HCT116 (cell line): Measurements from ENCODE around the gene UBE3B. TPM values are rescaled to one million over a fixed set of nuclear protein-coding genes. Genes with fewer than 3 reads are reported as not detected.

Experiments used
- ATAC-seq: fragments of 200-7000 bp; cut with Tn5 transposase; 2 replicates; pipeline ENCODE4 v1.9.1; 2020; ENCODE audit warnings: mild to moderate bottlenecking, moderate library complexity
- BruUV-seq: library from RNA; stranded (reverse); fragments of 400-500 nt; replicated peaks from 2 replicates; lab custom pipeline; 2021; lab: Mats Ljungman, UMichigan
- CTCF ChIA-PET: fragments of 300-600 bp; sonication (Branson Sonifier 250); formaldehyde crosslinking; loops from one replicate; lab custom pipeline; 2021; ENCODE audit warnings: antibody characterized with exemption; lab: Charles Lee
- POLR2A ChIA-PET: fragments of 300-600, 350-600 bp; sonication (Branson Sonifier 250); formaldehyde crosslinking; loops from one replicate; lab custom pipeline; 2021; ENCODE audit warnings: antibody characterized with exemption; lab: Charles Lee
- RAD21 ChIA-PET, 2 experiments: fragments of 300-600 bp; sonication (Branson Sonifier 250); formaldehyde crosslinking; loops; one replicate each; lab custom pipeline; 2023; ENCODE audit warnings: low total read pairs in 2 of 2; ENCODE audit not compliant: uncharacterized antibody in 2 of 2, unreplicated experiment in 2 of 2, low non-redundant PET in 1 of 2; lab: Charles Lee
- DNase-seq: peaks from one replicate; pipeline ENCODE4 v3.0.0-alpha.2; 2010; ENCODE audit warnings: low read depth, low spot score
- H2AFZ ChIP-seq: fragments of 200-600 bp; shearing (Covaris generic), sonication (generic); 2 replicates; pipeline ENCODE4 v1.6.1; 2017; ENCODE audit warnings: low read depth, mixed run types, mixed read lengths, antibody characterized with exemption, low read length; ENCODE audit not compliant: poor library complexity, severe bottlenecking
- H3K27ac ChIP-seq: 2 replicates; pipeline ENCODE4 v1.5.1; 2012; ENCODE audit warnings: low read depth, low read length
- H3K27me3 ChIP-seq: fragments of 200-600 bp; sonication (generic); 2 replicates; pipeline ENCODE4 v1.6.1; 2016; ENCODE audit warnings: mixed run types, low read length, mixed read lengths; ENCODE audit not compliant: insufficient read depth
- H3K36me3 ChIP-seq, 2 experiments: fragments of 200-500 bp in 1 of 2; fragments of 200-600 bp in 1 of 2; sonication (Bioruptor generic) in 1 of 2; sonication (generic) in 1 of 2; 2 replicates each; pipeline versions ENCODE4 v1.5.1 to v1.6.1; 2014 to 2016; ENCODE audit warnings: low read length in 2 of 2, inconsistent platforms in 1 of 2, mixed read lengths in 1 of 2, mixed run types in 1 of 2; ENCODE audit not compliant: insufficient read depth in 2 of 2, control insufficient read depth in 1 of 2
- H3K4me1 ChIP-seq, 2 experiments: fragments of 200-600 bp in 1 of 2; sonication (generic) in 1 of 2; 2 replicates each; pipeline versions ENCODE4 v1.5.1 to v1.6.1; 2012 to 2017; ENCODE audit warnings: low read length in 2 of 2, inconsistent platforms in 1 of 2, mild to moderate bottlenecking in 1 of 2, mixed read lengths in 1 of 2, mixed run types in 1 of 2, moderate library complexity in 1 of 2; ENCODE audit not compliant: insufficient read depth in 2 of 2, control insufficient read depth in 1 of 2
- H3K4me2 ChIP-seq: fragments of 200-600 bp; sonication (generic); 2 replicates; pipeline ENCODE4 v1.6.1; 2017; ENCODE audit warnings: mixed run types, low read length, mixed read lengths
- H3K4me3 ChIP-seq, 2 experiments: fragments of 200-600 bp in 1 of 2; sonication (generic) in 1 of 2; replicated peaks in 1 of 2; 2 replicates each; pipeline ENCODE4 v1.5.1; 2011 to 2016; ENCODE audit warnings: low read length in 2 of 2, control low read depth in 1 of 2, low read depth in 1 of 2, mild to moderate bottlenecking in 1 of 2, mixed read lengths in 1 of 2, mixed run types in 1 of 2
- H3K79me2 ChIP-seq: fragments of 200-600 bp; sonication (generic); 2 replicates; pipeline ENCODE4 v1.6.1; 2017; ENCODE audit warnings: mild to moderate bottlenecking, mixed run types, low read length, moderate library complexity, mixed read lengths; ENCODE audit not compliant: insufficient read depth
- H3K9ac ChIP-seq: fragments of 200-600 bp; sonication (generic); 2 replicates; pipeline ENCODE4 v1.6.1; 2016; ENCODE audit warnings: low read length, mixed read lengths
- H3K9me2 ChIP-seq: fragments of 200-600 bp; sonication (generic), shearing (Covaris generic); 2 replicates; pipeline ENCODE4 v1.6.1; 2017; ENCODE audit warnings: mixed run types, mild to moderate bottlenecking, moderate library complexity; ENCODE audit not compliant: insufficient read depth
- H3K9me3 ChIP-seq, 2 experiments: fragments of 200-500 bp in 1 of 2; fragments of 200-600 bp in 1 of 2; sonication (Bioruptor generic) in 1 of 2; sonication (generic) in 1 of 2; 2 replicates each; pipeline ENCODE4 v1.6.1; 2014 to 2017; ENCODE audit warnings: low read length in 2 of 2, mixed read lengths in 2 of 2, inconsistent platforms in 1 of 2, low read depth in 1 of 2, mild to moderate bottlenecking in 1 of 2, mixed run types in 1 of 2, moderate library complexity in 1 of 2; ENCODE audit not compliant: control insufficient read depth in 1 of 2, insufficient read depth in 1 of 2
- H4K20me1 ChIP-seq: fragments of 200-600 bp; sonication (generic), shearing (Covaris generic); 2 replicates; pipeline ENCODE4 v1.6.1; 2017; ENCODE audit warnings: mixed run types, mild to moderate bottlenecking, moderate library complexity; ENCODE audit not compliant: insufficient read depth
- ATF3 ChIP-seq: IDR thresholded peaks from 2 replicates; pipeline ENCODE4 v1.6.1; 2012
- CEBPB ChIP-seq: IDR thresholded peaks from 2 replicates; pipeline ENCODE4 v1.6.1; 2012; ENCODE audit warnings: low read depth
- CTCF ChIP-seq, 3 experiments: fragments of 200-600 bp in 1 of 3; sonication (generic) in 1 of 3; IDR thresholded peaks in 2 of 3; conservative IDR thresholded peaks in 1 of 3; 2 replicates each; pipeline ENCODE4 v1.5.1; 2012 to 2017; ENCODE audit warnings: low read depth in 2 of 3, low read length in 2 of 3, antibody characterized with exemption in 1 of 3, borderline replicate concordance in 1 of 3, control low read depth in 1 of 3, mild to moderate bottlenecking in 1 of 3, mixed read lengths in 1 of 3, mixed run types in 1 of 3, moderate library complexity in 1 of 3; ENCODE audit not compliant: insufficient read depth in 1 of 3
- EGR1 ChIP-seq: IDR thresholded peaks from 2 replicates; pipeline ENCODE4 v1.6.1; 2012; ENCODE audit warnings: low read depth
- ELF1 ChIP-seq: IDR thresholded peaks from 2 replicates; pipeline ENCODE4 v1.6.1; 2012; ENCODE audit warnings: low read depth, borderline replicate concordance
- EZH2 ChIP-seq: fragments of 200-600 bp; sonication (generic); IDR thresholded peaks from 2 replicates; pipeline ENCODE4 v1.6.1; 2017; ENCODE audit warnings: antibody characterized with exemption, mixed run types
- EZH2phosphoT487 ChIP-seq: fragments of 200-600 bp; IDR thresholded peaks from 2 replicates; pipeline ENCODE4 v1.6.1; 2018; ENCODE audit warnings: antibody characterized with exemption, borderline replicate concordance
- POLR2A ChIP-seq: IDR thresholded peaks from 2 replicates; pipeline ENCODE4 v1.7.0; 2011; ENCODE audit warnings: borderline replicate concordance; ENCODE audit not compliant: insufficient read depth, insufficient read length; ENCODE audit errors: extremely low read depth
- REST ChIP-seq: IDR thresholded peaks from 2 replicates; pipeline ENCODE4 v1.6.1; 2012; ENCODE audit warnings: low read depth
- SIN3A ChIP-seq: IDR thresholded peaks from 2 replicates; pipeline ENCODE4 v1.6.1; 2012; ENCODE audit warnings: low read depth
- SRF ChIP-seq: IDR thresholded peaks from 2 replicates; pipeline ENCODE4 v1.6.1; 2012; ENCODE audit warnings: low read depth
- YY1 ChIP-seq: IDR thresholded peaks from 2 replicates; pipeline ENCODE4 v1.6.1; 2011; ENCODE audit warnings: low read length, low read depth, moderate library complexity, mild to moderate bottlenecking; ENCODE audit not compliant: insufficient replicate concordance; ENCODE audit errors: extremely low read depth
- ZFX ChIP-seq: fragments of 450-650 bp; IDR thresholded peaks from 2 replicates; pipeline ENCODE4 v1.6.1; 2017
- ZNF274 ChIP-seq: fragments of 200-500 bp; sonication (Bioruptor generic); IDR thresholded peaks from 2 replicates; pipeline ENCODE4 v1.6.1; 2014; ENCODE audit warnings: mild to moderate bottlenecking, low read depth, low read length, inconsistent platforms
- intact Hi-C: fragments of 100-400 bp; cut with micrococcal nuclease; formaldehyde crosslinking; loops from 2 replicates; pipeline ENCODE4 v1.10.0; 2022
- total RNA-seq: library from RNA; stranded (reverse); gene quantifications from one replicate; pipeline ENCODE4 v1.2.1, GENCODE V29; 2021; ENCODE audit not compliant: unreplicated experiment

Gene UBE3B
- total RNA-seq, 1 experiment from 2014 or later: 28.9 TPM

GRCh38 chr12:109451400-109451799 lies 26.0 kb upstream of the UBE3B start:
- Histone ChIP-seq H3K4me1 (no peaks in the 10 kb centered on the region), H4K20me1 (no peaks in the 10 kb centered on the region), H3K9ac (no peak overlapping the region), H3K4me2 (no peak overlapping the region), H3K4me3 (no peak overlapping the region), H2AFZ (no peak overlapping the region), H3K36me3 (peaks cover 21 to 31% of the 10 kb centered on the region in 2 experiments), H3K9me2 (no peaks in the 10 kb centered on the region), H3K9me3 (no peaks in the 10 kb centered on the region), H3K27ac (no peak overlapping the region), H3K27me3 (no peaks in the 10 kb centered on the region), H3K79me2 (no peaks in the 10 kb centered on the region)
- intact Hi-C loops: no loop called here
- RAD21 ChIA-PET: no interaction called here
- TF ChIP-seq ATF3 (no peak), EZH2phosphoT487 (no peak), CEBPB (no peak), SIN3A (no peak), POLR2A (no peak), SRF (no peak), ZFX (no peak), EZH2 (no peak), EGR1 (no peak)
- CTCF ChIA-PET: interaction anchor here (1.2 kb wide), 1 partner anchor 23 kb away, joined by 5 read pairs; no protein-coding TSS in a partner anchor
- no TSS peak for BruUV-seq
- ATAC-seq (no peak), DNase-seq (no peak)
- POLR2A ChIA-PET: no interaction called here

- POLR2A ChIA-PET: no interaction called here
- no TSS peak for BruUV-seq
- H3K4me2 ChIP-seq: no peak overlapping the region
- no peaks in the 10 kb centered on the region for H3K79me2 ChIP-seq
- no peaks in the 10 kb centered on the region for H3K9me3 ChIP-seq
- no peak overlapping the region for H3K4me3 ChIP-seq
- no peaks in the 10 kb centered on the region for H3K4me1 ChIP-seq
- peaks cover 32 to 37% of the 10 kb centered on the region in 2 experiments for H3K36me3 ChIP-seq
- intact Hi-C loops: no loop called here
- H3K27me3 ChIP-seq: no peaks in the 10 kb centered on the region
- H4K20me1 ChIP-seq: no peaks in the 10 kb centered on the region
- no peak overlapping the region for H3K27ac ChIP-seq
- H3K9me2 ChIP-seq: no peaks in the 10 kb centered on the region
- no peak overlapping the region for H3K9ac ChIP-seq
- DNase-seq: no peak
- no peak overlapping the region for H2AFZ ChIP-seq
- ATAC-seq: no peak
- RAD21 ChIA-PET: no interaction called here
- CTCF ChIA-PET: no interaction called here
- TF ChIP-seq SRF (no peak), POLR2A (no peak), EZH2 (no peak), CTCF (IDR thresholded peaks at IDR 0.05 in 2 of 3, conservative IDR thresholded peaks at IDR 0.05 in 1 of 3; ENCODE audit: borderline replicate concordance in 1 of 3, insufficient read depth in 1 of 3, low read depth in 2 of 3, low read length in 2 of 3) (no peak), REST (no peak), CEBPB (no peak), SIN3A (no peak), YY1 (no peak), ELF1 (no peak), ATF3 (no peak), ZNF274 (no peak), EGR1 (no peak)
These were observed 24.9 kb upstream of the UBE3B start for GRCh38 chr12:109452489-109452888.
